Ascending aorta (tissue), 2 donors: ENCODE data around the gene SGSM1. TPM values are rescaled to one million over a fixed set of nuclear protein-coding genes. Genes with fewer than 3 reads are reported as not detected.

Experiments
- DNase-seq, 2 donors: peaks; one replicate each; pipeline ENCODE4 v3.0.0-alpha.2; 2019; ENCODE audit warnings: low spot score in 2 of 2
- H3K27ac ChIP-seq, 2 donors: fragments of 200-600 bp; sonication (generic); one replicate each; pipeline ENCODE4 v1.5.1; 2016 to 2017; ENCODE audit warnings: mild to moderate bottlenecking in 1 of 2
- H3K27me3 ChIP-seq: fragments of 200-600 bp; sonication (generic); one replicate; pipeline ENCODE4 v1.5.1; 2017
- H3K36me3 ChIP-seq, 2 donors: fragments of 200-600 bp; sonication (generic); one replicate each; pipeline ENCODE4 v1.5.1; 2016
- H3K4me1 ChIP-seq, 2 donors: fragments of 200-600 bp; sonication (generic); one replicate each; pipeline ENCODE4 v1.5.1; 2016 to 2017; ENCODE audit warnings: mild to moderate bottlenecking in 1 of 2
- H3K4me3 ChIP-seq, 2 donors: fragments of 200-600 bp; sonication (generic); one replicate each; pipeline ENCODE4 v1.5.1; 2016 to 2017; ENCODE audit warnings: mild to moderate bottlenecking in 1 of 2
- H3K9me3 ChIP-seq, 2 donors: fragments of 200-600 bp; sonication (generic); one replicate each; pipeline ENCODE4 v1.5.1; 2016
- intact Hi-C: fragments of 100-400 bp; cut with DNase I; formaldehyde crosslinking; loops from one replicate; pipeline ENCODE4 v1.15.1; 2023
- total RNA-seq: library from RNA; depleted of rRNA; stranded (reverse); fragments of >200 nt; gene quantifications from one replicate; pipeline ENCODE4 v1.1.0, GENCODE V29; 2016
- TF ChIP-seq, protein P1 (sequence below), 3 experiments: fragments of 200-600 bp in 2 of 3; fragments of 450-650 bp in 1 of 3; sonication (generic) in 2 of 3; IDR thresholded peaks; one replicate each; pipeline ENCODE4 v1.5.1; 2016 to 2019; ENCODE audit warnings: antibody characterized with exemption in 3 of 3, mild to moderate bottlenecking in 1 of 3, moderate library complexity in 1 of 3

Gene SGSM1
- total RNA-seq, 1 donor from 2014 or later = 4.2 TPM

- intact Hi-C loops = no loop called here
- TF ChIP-seq, protein P1, sequence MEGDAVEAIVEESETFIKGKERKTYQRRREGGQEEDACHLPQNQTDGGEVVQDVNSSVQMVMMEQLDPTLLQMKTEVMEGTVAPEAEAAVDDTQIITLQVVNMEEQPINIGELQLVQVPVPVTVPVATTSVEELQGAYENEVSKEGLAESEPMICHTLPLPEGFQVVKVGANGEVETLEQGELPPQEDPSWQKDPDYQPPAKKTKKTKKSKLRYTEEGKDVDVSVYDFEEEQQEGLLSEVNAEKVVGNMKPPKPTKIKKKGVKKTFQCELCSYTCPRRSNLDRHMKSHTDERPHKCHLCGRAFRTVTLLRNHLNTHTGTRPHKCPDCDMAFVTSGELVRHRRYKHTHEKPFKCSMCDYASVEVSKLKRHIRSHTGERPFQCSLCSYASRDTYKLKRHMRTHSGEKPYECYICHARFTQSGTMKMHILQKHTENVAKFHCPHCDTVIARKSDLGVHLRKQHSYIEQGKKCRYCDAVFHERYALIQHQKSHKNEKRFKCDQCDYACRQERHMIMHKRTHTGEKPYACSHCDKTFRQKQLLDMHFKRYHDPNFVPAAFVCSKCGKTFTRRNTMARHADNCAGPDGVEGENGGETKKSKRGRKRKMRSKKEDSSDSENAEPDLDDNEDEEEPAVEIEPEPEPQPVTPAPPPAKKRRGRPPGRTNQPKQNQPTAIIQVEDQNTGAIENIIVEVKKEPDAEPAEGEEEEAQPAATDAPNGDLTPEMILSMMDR (IDR thresholded peaks at IDR 0.05) = no peak
- Histone ChIP-seq H3K36me3 (no peaks in the 10 kb centered on the region), H3K4me1 (no peaks in the 10 kb centered on the region), H3K27ac (no peak overlapping the region), H3K4me3 (no peak overlapping the region), H3K9me3 (no peaks in the 10 kb centered on the region), H3K27me3 (no peaks in the 10 kb centered on the region)
- no peak for DNase-seq
These were observed 156.1 kb downstream of the SGSM1 start for GRCh38 chr22:24962094-24962493.

DNA sequence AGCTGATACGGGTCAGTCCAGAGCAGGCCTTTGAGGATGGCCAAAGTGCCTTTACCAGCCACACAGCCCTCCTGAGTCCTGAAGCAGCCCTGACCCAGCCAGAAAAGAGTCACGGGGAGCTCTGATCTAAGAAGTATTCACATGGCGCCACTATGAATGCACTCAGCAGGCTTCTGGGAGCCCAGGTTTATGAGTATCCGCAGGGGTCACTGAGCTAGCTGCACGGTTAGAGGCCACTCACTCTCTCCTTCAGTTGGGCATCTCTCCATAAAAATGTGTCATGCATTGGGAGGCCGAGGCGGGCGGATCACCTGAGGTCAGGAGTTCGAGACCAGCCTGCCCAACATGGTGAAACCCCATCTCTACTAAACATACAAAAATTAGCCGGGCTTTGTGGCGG, 156.8 kb downstream of the SGSM1 start:
- TF ChIP-seq, protein P1 (IDR thresholded peaks at IDR 0.05) = no peak
- Histone ChIP-seq H3K4me1 (no peaks in the 10 kb centered on the region), H3K9me3 (no peaks in the 10 kb centered on the region), H3K27me3 (no peaks in the 10 kb centered on the region), H3K27ac (no peak overlapping the region), H3K4me3 (no peak overlapping the region), H3K36me3 (no peaks in the 10 kb centered on the region)
- no peak for DNase-seq
- intact Hi-C loops = no loop called here

DNA sequence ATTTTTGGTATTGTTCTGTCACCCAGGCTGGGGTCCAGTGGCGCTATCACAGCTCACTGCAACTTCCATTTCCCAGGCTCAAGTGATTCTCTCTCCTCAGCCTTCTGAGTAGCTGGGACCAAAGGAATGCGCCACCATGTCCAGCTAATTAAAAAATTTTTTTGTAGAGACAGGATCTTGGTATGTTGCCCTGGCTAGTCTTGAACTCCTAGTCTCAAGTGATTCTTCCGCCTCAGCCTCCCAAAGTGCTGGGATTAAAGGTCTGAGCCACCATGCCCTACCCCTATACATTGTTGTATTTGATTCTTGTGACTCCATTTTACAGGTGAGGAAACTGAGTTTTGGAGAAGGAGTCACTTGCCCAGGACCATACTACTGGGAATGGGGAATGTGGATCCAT, 158.4 kb downstream of the SGSM1 start:
- H3K4me3 ChIP-seq = no peak overlapping the region
- no peak for DNase-seq
- H3K36me3 ChIP-seq = no peaks in the 10 kb centered on the region
- H3K9me3 ChIP-seq = no peaks in the 10 kb centered on the region
- no peaks in the 10 kb centered on the region for H3K27me3 ChIP-seq
- no peaks in the 10 kb centered on the region for H3K4me1 ChIP-seq
- intact Hi-C loops = no loop called here
- no peak overlapping the region for H3K27ac ChIP-seq
- TF ChIP-seq, protein P1 (IDR thresholded peaks at IDR 0.05) = no peak

DNA sequence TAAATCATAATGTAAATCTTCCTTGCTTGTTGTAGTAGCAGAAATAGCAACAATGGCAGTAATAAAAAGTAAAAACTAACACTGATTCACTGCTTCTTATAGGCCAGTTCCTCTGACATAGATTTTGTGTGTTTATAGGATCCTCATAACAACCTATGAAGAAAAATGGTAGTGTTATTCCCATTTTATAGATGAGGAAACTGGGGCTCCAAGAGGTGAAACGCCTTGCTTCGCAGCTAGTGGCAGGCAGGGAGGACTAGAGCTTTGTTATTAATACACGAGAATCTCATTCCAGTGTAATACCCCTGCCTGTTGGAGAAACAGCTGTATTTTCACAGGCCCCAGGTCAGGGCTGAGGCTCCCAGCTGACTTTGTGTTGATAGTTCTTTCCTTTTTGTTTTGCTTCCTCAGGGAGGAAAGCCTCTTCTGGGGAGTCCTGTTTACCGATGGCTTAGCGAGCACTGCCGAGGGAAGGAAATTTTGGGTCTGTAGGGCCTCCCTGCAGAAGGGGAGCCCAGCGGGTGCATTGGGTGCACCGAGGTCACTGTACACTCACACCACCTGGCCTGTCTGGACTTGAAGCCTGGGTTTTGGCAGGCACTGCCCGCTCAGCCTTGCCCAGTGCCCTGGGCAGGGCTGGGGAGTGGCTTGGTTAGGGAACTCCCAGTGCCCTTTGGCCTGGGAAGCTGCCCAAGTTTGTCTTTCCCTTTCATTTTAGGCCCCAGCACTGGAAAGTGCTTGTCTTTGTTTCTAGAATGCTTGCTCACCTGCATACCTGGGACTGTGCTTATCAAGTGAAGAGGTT, 160.0 kb downstream of the SGSM1 start:
- no peaks in the 10 kb centered on the region for H3K27me3 ChIP-seq
- intact Hi-C loops = no loop called here
- TF ChIP-seq, protein P1 (IDR thresholded peaks at IDR 0.05) = no peak
- no peaks in the 10 kb centered on the region for H3K9me3 ChIP-seq
- H3K4me3 ChIP-seq = no peak overlapping the region
- no peak overlapping the region for H3K27ac ChIP-seq
- no peak for DNase-seq
- H3K4me1 ChIP-seq = peaks cover 0 to 2% of the 10 kb centered on the region in 2 donors
- H3K36me3 ChIP-seq = no peaks in the 10 kb centered on the region

DNA sequence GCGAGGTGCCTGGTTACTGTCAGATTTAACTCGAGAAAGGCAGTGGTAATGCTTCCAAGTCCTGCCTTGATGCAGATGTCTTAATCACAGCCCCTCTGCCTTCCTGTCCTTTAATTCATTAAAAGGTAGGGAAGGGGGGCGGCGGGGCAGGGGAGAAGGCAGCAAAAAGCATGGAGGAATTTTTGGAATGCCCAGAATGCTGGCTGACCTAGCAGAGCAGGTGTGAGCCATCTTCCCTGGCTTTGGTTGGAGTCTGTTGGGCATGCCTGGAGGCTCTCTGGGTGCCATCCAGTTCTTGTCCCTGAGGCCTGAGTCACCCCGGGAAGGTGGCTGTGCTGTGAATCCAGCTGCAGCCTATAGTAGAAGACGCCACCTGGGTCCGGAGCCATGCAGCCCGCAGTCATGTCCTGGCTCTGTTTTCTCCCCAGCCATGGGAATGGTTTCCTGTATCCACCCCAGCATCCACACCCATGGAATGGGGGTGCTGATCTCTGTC, 162.1 kb downstream of the SGSM1 start:
- Histone ChIP-seq H3K4me3 (no peak overlapping the region), H3K9me3 (no peaks in the 10 kb centered on the region), H3K27me3 (no peaks in the 10 kb centered on the region), H3K4me1 (peaks cover 0 to 2% of the 10 kb centered on the region in 2 donors), H3K27ac (no peak overlapping the region), H3K36me3 (no peaks in the 10 kb centered on the region)
- intact Hi-C loops = no loop called here
- no peak for DNase-seq
- TF ChIP-seq, protein P1 (IDR thresholded peaks at IDR 0.05) = no peak
